Upper lobe of left lung (tissue), 6 donors: ENCODE results near the gene PDE4B. TPM values are rescaled to one million over a fixed set of nuclear protein-coding genes. Genes with fewer than 3 reads are reported as not detected.

Experiments used
- ATAC-seq, 2 donors: fragments of 200-7000 bp; cut with Tn5 transposase; one replicate each; pipeline ENCODE4 v1.9.1; 2022; ENCODE audit warnings: mild to moderate bottlenecking in 2 of 2, moderate library complexity in 2 of 2; ENCODE audit not compliant: low FRiP score in 2 of 2
- DNase-seq, 2 donors: peaks; one replicate each; pipeline ENCODE4 v3.0.0-alpha.2; 2019 to 2020
- H3K27ac ChIP-seq, 4 donors: fragments of 200-600 bp; sonication (generic); one replicate each; pipeline ENCODE4 v1.5.1; 2016 to 2019
- H3K27me3 ChIP-seq, 4 donors: fragments of 200-600 bp; sonication (generic); one replicate each; pipeline ENCODE4 v1.5.1; 2017 to 2019
- H3K36me3 ChIP-seq, 4 donors: fragments of 200-600 bp; sonication (generic); one replicate each; pipeline ENCODE4 v1.5.1; 2016 to 2019
- H3K4me1 ChIP-seq, 4 donors: fragments of 200-600 bp; sonication (generic); one replicate each; pipeline ENCODE4 v1.5.1; 2018 to 2019
- H3K4me3 ChIP-seq, 4 donors: fragments of 200-600 bp; sonication (generic); one replicate each; pipeline ENCODE4 v1.5.1; 2017 to 2019; ENCODE audit warnings: mild to moderate bottlenecking in 2 of 4, moderate library complexity in 1 of 4
- H3K9me3 ChIP-seq, 4 donors: fragments of 200-600 bp; sonication (generic); one replicate each; pipeline ENCODE4 v1.5.1; 2018 to 2019
- EP300 ChIP-seq, 4 donors: sonication (generic); formaldehyde crosslinking; IDR thresholded peaks; one replicate each; pipeline ENCODE4 v1.5.1; 2017; ENCODE audit warnings: antibody characterized with exemption in 4 of 4, control low read depth in 2 of 4
- POLR2A ChIP-seq, 4 donors: fragments of 450-650 bp; IDR thresholded peaks; one replicate each; pipeline ENCODE4 v1.5.1; 2016 to 2017; ENCODE audit warnings: antibody characterized with exemption in 4 of 4, mild to moderate bottlenecking in 2 of 4
- POLR2AphosphoS5 ChIP-seq, 2 donors: sonication (generic); formaldehyde crosslinking; IDR thresholded peaks; one replicate each; pipeline ENCODE4 v1.5.1; 2017; ENCODE audit warnings: antibody characterized with exemption in 2 of 2
- WGBS, 2 donors: methylation state at CpG; one replicate each; pipeline ENCODE4 v1.1.5; 2017 to 2018; 5-methylcytosine and 5-hydroxymethylcytosine counted together
- total RNA-seq, 6 donors: library from RNA; depleted of rRNA in 4 of 6; stranded (reverse); fragments of >200 nt in 4 of 6; gene quantifications; one replicate each; pipeline versions ENCODE4 v1.1.0 to v1.2.1, GENCODE V29; 2016 to 2021
- TF ChIP-seq, protein P1 (sequence below), 6 experiments: fragments of 450-650 bp in 4 of 6; fragments of 200-600 bp in 2 of 6; sonication (generic) in 2 of 6; IDR thresholded peaks; one replicate each; pipeline ENCODE4 v1.5.1; 2016 to 2019; ENCODE audit warnings: antibody characterized with exemption in 6 of 6
- donor health status: DM: no; HTN: no; CAD: no; lungs with moderate emphysema.
- donor health status: DM: no; HTN: yes; CAD: no; lungs with severe emphysema.

Gene PDE4B
- total RNA-seq, 6 donors from 2014 or later: 8.1 to 61.6 (median 15.9) TPM

GRCh38 chr1:66397192-66397591 is 604.5 kb downstream of the PDE4B start:
- Histone ChIP-seq H3K36me3 (no peaks in the 10 kb centered on the region), H3K9me3 (no peaks in the 10 kb centered on the region), H3K4me1 (peaks cover 3 to 9% (median 6%) of the 10 kb centered on the region in 4 donors), H3K4me3 (no peak overlapping the region), H3K27me3 (no peaks in the 10 kb centered on the region), H3K27ac (peak overlapping the region in 1 of 4 donors; percentile 37)
- TF ChIP-seq EP300 (IDR thresholded peaks at IDR 0.05): no peak
- 74 to 78% methylated on average over 1 of the region's 1 CpG for WGBS, 2 donors
- ATAC-seq: peak in 1 of 2 donors; percentile 56
- no peak for DNase-seq

GRCh38 chr1:66399888-66400529 is 607.3 kb downstream of the PDE4B start:
- Histone ChIP-seq H3K4me1 (peaks cover 3 to 19% (median 7%) of the 10 kb centered on the region in 4 donors), H3K4me3 (no peak overlapping the region), H3K36me3 (no peaks in the 10 kb centered on the region), H3K9me3 (no peaks in the 10 kb centered on the region), H3K27ac (no peak overlapping the region), H3K27me3 (no peaks in the 10 kb centered on the region)
- DNase-seq (no peak), ATAC-seq (no peak)
- no peak for TF ChIP-seq POLR2A (IDR thresholded peaks at IDR 0.05)
- 69 to 77% methylated on average over 3 of the region's 3 CpGs for WGBS, 2 donors

DNA sequence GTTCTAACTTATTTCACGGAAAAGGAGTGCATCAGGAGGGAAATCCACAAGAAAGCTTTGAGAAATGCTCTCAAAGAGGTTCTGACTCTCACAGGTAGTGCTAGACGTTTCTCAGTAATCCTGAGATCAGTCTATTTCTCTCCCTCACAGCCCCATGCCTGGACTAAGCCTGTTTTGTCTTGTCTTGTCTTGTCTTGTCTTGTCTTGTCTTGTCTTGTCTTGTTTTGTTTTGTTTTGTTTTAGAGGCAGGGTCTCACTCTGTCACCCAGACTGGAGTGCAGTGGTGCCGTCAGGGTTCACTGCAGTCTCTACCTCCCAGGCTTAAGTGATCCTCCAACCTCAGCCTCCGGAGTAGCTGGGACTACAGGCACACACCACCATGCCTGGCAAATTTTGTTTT is 608.0 kb downstream of the PDE4B start:
- no peak overlapping the region for H3K27ac ChIP-seq
- DNase-seq (no peak), ATAC-seq (no peak)
- TF ChIP-seq POLR2AphosphoS5 (IDR thresholded peaks at IDR 0.05): no peak
- TF ChIP-seq POLR2A (IDR thresholded peaks at IDR 0.05): no peak
- H3K4me1 ChIP-seq: peaks cover 0 to 16% (median 12%) of the 10 kb centered on the region in 4 donors
- WGBS, 2 donors: 87 to 89% methylated on average over 4 of the region's 4 CpGs
- H3K4me3 ChIP-seq: no peak overlapping the region
- H3K36me3 ChIP-seq: no peaks in the 10 kb centered on the region
- H3K27me3 ChIP-seq: no peaks in the 10 kb centered on the region
- no peaks in the 10 kb centered on the region for H3K9me3 ChIP-seq

GRCh38 chr1:66401244-66401643 is 608.5 kb downstream of the PDE4B start:
- Histone ChIP-seq H3K4me1 (peaks cover 0 to 16% (median 7%) of the 10 kb centered on the region in 4 donors), H3K9me3 (no peaks in the 10 kb centered on the region), H3K4me3 (no peak overlapping the region), H3K36me3 (no peaks in the 10 kb centered on the region), H3K27ac (no peak overlapping the region), H3K27me3 (no peaks in the 10 kb centered on the region)
- 80 to 86% methylated on average over 2 of the region's 2 CpGs for WGBS, 2 donors
- DNase-seq (no peak), ATAC-seq (no peak)
- TF ChIP-seq, protein P1, sequence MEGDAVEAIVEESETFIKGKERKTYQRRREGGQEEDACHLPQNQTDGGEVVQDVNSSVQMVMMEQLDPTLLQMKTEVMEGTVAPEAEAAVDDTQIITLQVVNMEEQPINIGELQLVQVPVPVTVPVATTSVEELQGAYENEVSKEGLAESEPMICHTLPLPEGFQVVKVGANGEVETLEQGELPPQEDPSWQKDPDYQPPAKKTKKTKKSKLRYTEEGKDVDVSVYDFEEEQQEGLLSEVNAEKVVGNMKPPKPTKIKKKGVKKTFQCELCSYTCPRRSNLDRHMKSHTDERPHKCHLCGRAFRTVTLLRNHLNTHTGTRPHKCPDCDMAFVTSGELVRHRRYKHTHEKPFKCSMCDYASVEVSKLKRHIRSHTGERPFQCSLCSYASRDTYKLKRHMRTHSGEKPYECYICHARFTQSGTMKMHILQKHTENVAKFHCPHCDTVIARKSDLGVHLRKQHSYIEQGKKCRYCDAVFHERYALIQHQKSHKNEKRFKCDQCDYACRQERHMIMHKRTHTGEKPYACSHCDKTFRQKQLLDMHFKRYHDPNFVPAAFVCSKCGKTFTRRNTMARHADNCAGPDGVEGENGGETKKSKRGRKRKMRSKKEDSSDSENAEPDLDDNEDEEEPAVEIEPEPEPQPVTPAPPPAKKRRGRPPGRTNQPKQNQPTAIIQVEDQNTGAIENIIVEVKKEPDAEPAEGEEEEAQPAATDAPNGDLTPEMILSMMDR (IDR thresholded peaks at IDR 0.05): no peak
- TF ChIP-seq POLR2A (IDR thresholded peaks at IDR 0.05) (no peak), POLR2AphosphoS5 (IDR thresholded peaks at IDR 0.05) (no peak), EP300 (IDR thresholded peaks at IDR 0.05) (no peak)

DNA sequence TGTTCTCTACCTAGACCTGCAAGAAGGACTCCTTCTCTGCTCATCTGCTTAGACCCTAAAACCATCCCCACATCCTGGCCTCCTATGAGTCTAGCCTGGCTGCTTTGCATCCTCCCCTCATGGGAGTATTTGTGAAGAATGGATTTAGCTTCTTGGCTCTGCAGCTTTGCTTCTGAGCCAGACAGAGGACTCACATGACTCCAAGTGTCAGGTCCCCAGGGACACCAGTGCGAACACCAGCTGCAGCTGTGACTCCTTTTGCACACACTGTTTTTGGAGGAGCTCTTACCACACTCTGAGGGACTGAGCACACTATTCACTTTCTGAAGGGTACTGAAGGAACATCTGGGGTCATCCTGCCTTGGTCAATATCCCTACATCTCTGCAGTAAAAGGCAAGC is 609.5 kb downstream of the PDE4B start:
- Histone ChIP-seq H3K4me3 (no peak overlapping the region), H3K4me1 (peaks cover 0 to 16% (median 6%) of the 10 kb centered on the region in 4 donors), H3K27ac (no peak overlapping the region), H3K9me3 (no peaks in the 10 kb centered on the region), H3K27me3 (no peaks in the 10 kb centered on the region), H3K36me3 (no peaks in the 10 kb centered on the region)
- peak; percentile 36 to 68 for ATAC-seq
- no peak for DNase-seq
- whole genome bisulfite sequencing, 2 donors: 100% methylated on average over 1 of the region's 1 CpG
- no peak for TF ChIP-seq POLR2A (IDR thresholded peaks at IDR 0.05)
- TF ChIP-seq, protein P1 (IDR thresholded peaks at IDR 0.05): no peak
- peak; percentile 30 to 78 for TF ChIP-seq POLR2AphosphoS5 (IDR thresholded peaks at IDR 0.05)
- TF ChIP-seq EP300 (IDR thresholded peaks at IDR 0.05): no peak

GRCh38 chr1:66403007-66403731 is 610.5 kb downstream of the PDE4B start:
- ATAC-seq (peak in 1 of 2 donors; percentile 21), DNase-seq (no peak)
- Histone ChIP-seq H3K9me3 (no peaks in the 10 kb centered on the region), H3K4me1 (peaks cover 0 to 16% (median 6%) of the 10 kb centered on the region in 4 donors), H3K27me3 (no peaks in the 10 kb centered on the region), H3K4me3 (no peak overlapping the region), H3K27ac (no peak overlapping the region), H3K36me3 (no peaks in the 10 kb centered on the region)
- 86 to 91% methylated on average over 5 of the region's 5 CpGs for WGBS, 2 donors
- no peak for TF ChIP-seq POLR2AphosphoS5 (IDR thresholded peaks at IDR 0.05)
- TF ChIP-seq POLR2A (IDR thresholded peaks at IDR 0.05): no peak
- no peak for TF ChIP-seq EP300 (IDR thresholded peaks at IDR 0.05)
- TF ChIP-seq, protein P1 (IDR thresholded peaks at IDR 0.05): no peak
